GM21737 (cell line): ENCODE measurements around the gene EPS8L3.

Experiments used
- ATAC-seq: cut with Tn5 transposase; IDR thresholded peaks from one replicate; pipeline ENCODE4 v1.9.1; 2021; ENCODE audit warnings: mild to moderate bottlenecking, moderate library complexity; ENCODE audit not compliant: unreplicated experiment

The EPS8L3 gene

DNA sequence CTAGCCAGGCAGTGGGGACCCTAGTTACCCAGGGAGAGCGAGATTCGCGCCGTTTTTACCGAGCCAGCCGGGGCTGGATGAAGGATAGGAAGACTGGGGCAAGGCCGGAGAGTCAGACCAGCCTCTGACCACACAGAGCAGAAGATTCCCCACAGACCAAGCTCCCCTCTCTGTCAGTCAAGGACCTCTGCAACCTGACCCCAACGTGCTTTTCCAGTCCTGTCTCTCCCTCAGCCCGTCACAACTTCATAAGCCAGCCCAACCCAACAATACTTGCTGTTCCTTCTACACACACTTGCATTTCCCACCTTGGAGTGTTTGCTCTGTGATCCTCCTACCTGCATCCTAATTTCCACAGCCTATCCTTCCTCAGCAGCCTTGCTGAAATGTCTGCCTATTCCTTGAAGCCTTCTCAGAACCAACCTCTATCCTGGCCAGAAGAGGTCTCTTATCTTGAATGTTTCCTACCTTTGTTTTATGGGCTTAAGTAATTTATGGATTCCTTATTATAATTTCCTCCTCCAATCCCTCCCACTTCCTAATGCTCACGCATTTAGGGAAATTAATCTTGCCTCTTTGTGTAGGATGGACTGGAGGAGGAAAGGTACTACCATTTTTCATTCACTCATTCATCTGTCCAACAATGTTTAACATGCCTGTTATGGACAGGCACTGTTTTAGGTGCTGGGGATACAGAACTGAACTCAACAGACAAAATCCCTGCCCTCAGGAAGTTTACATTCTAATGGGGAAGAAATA lies 22.9 kb downstream of the EPS8L3 start, which contains the start of gene GSTM3:
GSTM3 (minus strand) TSS at position 424 of the 759 bp plus-strand sequence. CDS start 751 bp downstream, outside the sequence.
- no peak for ATAC-seq

DNA sequence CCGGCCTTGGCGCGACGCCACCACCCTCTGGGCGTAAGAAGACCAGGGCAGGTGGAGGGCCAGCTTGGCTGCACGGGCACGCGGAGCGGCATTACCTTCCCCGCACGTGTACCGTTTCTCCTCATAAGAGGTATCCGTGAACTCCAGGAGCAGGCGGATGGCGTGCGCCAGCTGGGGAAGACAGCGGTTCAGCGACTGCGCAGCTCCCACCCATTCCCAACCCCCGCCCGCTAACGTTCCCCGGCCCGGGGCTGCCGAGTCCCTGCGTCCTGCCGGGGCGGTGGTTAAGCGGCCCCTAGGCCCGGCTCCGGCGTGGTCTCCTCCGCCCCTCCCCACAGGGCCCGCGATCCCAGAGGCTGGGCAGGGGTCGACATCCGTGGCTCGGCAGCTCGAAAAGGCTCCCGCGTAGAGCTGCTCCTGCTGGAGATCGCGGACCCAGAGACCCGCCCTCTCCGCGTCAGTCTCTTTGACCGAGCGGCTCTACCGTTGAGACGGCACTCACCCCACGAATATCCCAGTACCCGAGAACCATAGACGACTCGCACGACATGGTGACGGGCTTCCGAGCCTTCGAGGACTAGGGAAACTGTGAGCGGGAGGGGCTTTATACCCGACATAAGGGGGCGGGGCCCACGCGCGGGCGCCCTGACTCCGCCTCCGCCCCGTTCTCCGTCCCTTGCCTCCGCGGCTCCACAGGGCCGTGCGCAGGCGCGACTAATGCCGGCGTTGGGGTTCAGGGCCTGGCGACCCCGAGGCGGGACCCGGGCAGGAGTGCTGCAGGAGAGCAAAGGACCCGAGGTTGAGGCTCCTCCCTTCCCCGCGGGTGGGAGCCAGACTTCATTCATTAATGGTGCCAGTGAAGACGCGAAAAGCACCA lies 23.7 kb downstream of the EPS8L3 start:
- ATAC-seq = no peak

DNA sequence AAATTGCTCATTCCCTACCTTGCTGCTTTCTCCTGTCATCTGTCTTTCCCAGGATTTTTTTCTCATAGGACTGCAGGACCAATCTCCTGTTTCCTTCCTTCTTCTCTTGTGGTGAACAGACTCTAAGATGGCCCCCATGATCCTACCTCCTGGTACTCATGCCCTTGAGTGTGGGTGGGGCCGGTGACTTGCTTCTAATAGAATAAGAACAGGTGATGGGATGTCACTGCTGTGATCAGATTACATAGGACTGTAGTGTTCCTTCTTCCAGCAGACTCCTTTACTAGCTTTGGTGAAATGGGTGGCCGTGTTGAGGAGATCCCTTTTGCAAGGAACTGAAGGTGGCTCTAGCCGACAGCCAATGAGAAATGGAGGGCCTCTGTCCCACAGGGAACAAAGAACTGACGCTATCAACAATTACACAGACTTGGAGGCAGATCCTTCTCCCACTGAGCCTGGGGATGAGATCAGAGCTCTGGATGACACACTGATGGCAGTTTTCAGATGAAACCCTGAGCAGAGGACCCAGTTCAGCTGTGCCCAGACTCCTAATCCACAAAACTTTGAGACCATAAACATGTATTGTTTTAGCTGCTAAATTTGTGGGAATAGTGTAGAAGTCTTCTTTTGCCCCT lies 30.4 kb downstream of the EPS8L3 start:
- ATAC-seq = no peak

DNA sequence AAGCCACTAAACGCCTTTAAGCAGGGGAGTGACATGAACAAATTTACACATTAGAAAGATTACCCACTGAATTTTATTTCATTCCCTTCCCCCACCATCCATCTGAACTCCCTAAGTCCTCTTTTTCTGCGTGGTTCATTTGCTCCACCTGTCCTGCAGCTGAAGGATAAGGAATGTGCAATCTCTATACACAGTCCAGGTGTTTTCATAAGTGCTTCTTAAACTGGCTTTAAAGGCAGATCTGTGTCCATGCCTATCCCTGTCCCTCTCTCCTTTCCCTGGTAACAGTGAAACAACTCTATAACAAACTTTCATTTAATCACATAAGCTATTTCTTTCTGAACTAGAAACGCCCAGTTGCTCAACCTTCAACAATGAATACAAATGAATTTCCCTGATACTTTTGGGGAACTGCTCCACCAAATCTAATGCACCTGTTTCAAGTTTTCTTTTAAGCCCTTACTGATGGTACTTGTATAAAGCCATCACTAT lies 31.3 kb downstream of the EPS8L3 start:
- ATAC-seq = no peak

DNA sequence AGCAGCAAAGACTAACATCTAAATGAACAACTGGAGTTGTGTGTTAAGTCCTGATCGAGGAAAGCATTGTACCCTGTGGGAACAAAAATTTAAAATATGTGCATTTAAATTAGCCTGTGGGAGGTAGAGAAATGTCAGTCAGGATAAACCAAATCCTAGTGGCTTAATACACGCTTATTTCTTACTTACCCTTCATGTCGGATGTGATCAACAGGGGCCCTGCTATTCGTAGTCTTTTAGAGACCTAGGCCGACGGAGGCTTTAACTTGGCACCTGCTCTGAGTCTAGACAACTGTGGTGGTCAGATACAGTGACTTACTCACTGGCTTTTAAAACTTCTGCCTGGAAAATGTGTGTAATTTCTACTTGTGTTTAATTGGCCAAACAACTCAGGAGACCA lies 33.1 kb downstream of the EPS8L3 start:
- ATAC-seq = no peak

DNA sequence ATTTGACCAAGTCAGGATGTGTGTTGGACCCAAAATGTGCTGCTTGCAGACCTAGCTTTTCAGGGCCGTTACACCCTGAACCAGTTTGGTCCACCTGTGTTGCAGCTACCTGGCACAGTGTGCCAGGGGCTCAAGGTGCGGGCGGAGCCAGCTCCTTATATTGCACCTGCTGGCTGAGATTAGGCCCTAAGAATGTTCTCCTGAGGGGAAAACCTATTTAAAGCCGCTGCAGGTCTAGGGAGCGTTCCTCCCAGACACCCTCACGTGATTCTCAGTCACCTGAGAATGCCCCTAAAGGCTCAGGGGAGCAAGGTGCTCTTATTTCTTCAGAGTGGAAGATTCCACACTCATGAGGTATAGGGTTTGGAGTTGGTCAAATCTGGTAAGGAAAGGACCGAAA lies 34.9 kb downstream of the EPS8L3 start:
- ATAC-seq = no peak

DNA sequence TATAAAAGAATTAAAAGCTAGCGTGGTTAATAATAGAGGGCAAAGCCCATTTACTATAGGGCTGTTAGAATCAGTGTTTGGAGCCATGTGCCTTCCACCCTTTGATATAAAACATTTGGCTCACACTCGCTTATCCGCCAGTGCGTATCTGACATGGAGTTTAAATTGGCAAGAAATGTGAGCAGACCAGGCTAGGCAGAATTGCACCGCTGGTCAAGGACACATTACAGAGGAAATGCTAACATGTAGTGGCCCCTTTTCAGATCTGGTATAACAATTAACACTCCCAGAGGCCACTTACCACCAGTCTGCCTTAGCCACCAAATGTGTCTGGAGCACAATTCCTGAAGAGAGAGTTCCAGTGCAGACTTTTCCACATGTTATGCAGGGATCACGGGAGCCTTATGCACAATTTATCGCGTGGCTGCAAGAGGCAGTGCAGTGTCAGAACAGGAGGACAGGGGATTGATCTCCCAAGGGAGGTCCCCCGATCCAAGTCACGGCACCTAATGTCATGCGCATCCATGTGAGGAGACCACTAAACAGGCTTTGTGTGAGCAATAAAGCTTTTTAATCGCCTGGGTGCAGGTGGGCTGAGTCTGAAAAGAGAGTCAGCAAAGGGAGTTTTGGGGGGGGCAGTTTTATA lies 36.9 kb downstream of the EPS8L3 start:
- ATAC-seq = no peak

DNA sequence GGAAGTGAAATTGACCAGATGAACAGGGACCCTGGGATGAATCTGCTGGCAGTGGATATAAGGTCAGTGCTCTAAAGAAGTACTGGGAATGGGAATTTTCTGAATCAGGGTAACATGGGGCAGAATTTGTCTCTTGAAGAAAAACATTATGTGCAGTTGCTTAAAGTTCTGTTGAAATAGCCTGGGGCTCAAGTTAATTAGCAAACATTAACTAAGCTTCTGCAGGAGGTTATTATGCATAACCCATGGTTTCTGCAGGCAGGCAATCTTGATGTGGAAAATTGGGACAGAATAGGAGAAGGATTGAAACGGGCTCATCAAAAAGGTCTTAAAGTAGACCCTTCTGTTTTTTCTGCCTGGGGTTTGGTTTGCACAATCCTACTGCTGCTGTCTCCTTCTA lies 37.7 kb downstream of the EPS8L3 start:
- no peak for ATAC-seq

DNA sequence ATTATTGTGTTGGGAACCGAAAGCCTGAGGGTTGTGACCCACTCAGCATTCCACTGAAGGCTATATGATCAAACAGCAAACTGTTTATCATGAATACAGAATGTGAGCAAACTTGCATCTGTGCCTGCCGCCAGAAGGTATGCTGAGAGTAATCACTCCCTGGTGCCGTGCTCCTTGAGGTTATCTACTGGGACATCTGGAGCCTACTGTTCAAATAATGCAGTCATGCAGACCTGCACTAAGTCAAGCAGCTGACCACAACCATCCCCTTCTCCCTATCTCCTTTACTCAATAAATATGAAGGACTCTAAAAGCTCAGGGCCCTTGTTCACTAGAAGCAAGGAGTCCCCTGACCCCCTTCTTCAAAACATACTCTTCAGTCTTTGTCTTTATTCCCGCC lies 38.2 kb downstream of the EPS8L3 start:
- no peak for ATAC-seq

DNA sequence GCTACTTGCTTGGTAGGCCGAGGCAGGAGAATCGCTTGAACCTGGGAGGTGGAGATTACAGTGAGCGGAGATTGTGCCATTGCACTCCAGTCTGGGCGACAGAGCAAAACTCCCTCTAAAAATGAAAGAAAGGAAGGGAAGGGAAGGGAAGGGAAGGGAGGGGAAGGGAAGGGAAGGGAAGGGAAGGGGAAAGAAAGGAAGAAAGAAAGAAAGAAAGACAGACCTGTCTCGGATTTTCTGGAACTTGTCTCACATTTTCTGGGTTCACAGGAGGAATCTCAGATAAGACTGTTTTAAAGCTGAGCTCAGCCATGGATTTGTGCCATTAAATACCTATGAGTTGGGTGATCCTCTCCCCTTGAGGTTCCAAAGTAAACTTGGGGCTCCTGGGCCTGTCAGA lies 38.8 kb downstream of the EPS8L3 start:
- no peak for ATAC-seq

DNA sequence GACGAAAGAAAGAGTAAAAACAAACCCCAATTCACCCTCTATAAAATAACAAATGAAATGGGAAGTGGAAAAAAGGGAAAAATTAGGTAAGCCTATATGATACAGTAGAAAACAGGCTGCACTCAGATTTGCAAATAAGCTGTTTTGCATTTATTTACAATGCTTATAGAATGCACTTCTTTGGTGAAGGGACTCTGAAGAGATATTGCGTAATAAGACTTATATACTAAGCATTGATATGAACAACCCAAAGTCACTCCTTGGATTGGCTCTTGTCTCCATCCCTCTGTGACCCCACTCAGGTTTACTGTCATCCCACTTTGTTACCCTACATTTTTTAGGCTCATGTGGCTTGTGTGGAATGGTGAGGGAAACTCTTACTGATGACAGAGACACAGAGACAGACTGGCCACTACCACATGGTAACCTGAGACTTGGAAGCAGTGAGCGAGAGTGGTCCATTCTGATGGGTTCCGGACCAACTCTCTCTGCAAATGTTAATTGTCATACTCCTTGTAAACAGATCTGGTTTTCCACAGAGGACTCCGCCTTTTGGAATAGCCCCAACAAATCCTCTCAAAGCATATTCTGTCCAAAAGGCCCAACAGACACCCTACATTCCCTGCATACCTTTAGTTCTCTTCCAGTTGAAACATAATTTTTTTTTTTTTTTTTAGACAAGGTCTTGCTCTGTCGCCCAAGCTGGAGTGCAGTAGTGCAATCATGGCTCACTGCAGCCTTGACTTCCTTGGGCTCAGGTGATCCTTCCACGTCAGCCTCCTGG lies 40.6 kb downstream of the EPS8L3 start:
- ATAC-seq = no peak

DNA sequence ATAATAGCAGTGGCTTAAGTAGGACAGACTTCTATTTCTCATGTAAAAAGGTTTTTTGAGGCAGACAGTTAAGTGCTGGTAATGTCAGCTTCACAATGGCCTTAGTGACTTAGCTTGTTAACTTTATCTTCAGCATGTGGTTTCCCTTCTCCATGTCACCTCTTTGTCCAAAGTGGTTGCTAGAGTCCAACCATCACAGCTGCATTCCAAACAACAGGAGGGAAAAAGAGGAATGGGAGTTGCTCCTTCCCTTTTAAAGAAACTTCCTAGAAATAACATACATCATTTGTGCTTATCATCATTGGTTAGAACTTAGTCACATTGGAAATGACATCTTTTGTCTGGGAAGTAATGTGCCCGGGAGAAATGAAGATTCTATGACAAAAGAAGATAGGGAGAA lies 41.8 kb downstream of the EPS8L3 start:
- no peak for ATAC-seq

DNA sequence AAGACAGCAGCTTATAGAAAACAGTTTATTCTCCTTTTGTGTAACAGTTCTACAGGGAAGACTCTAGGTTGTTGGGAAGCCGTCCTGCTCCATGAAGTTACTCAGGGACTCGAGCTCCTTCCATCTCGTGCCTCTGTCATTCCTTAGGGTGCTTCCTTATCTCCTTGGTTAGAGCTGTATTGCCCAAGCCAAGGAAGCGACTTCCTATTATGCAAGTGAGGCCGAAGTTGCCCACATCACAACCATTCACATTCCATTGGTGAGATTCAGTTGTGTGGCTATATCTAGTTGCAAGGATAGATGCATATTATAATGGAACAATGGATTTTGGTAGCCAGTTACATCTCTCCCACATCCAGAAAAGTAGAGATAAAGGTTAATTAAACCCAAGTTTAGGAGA lies 42.7 kb downstream of the EPS8L3 start:
- ATAC-seq = no peak

DNA sequence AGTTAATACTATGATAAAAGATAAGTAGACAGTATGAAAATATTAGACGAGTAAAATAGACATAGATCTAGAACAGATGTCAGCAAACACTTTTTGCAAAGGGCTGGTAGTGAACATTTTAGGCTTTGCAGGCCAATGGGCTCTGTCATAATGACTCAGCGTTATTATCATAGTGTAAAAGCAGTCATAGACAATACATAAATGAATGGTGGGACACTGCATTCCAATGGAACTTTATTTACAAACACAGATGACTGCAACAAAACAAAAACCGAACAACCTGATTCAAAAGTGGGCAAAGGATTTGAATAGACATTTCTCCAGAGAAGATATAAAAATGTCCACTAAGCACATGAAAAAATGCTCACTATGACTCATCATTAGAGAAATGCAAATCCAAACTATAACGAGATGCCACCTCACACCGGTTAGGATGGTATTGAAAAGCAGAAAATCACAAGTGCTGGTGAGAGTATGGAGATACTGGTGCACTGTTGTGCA lies 44.3 kb downstream of the EPS8L3 start:
- no peak for ATAC-seq

DNA sequence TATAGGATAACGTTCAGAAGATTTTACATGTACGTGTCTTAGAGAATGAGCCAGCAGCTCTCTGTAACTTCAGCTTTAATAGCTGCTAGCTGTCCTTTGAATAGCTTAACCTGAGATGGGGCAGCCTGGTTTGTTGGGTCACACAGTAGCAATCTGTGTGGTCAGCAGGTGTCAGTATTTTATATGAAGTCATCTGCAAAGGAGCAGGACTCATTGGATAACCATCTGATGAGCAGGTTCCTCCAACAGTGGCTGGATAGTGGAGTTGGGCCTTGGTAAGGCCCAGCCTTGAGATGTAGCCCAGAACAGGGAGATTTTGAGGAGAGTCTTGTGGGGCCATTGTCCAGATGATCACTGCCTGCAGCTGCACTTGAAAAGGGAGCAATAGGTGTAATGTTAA lies 45.2 kb downstream of the EPS8L3 start:
- no peak for ATAC-seq

DNA sequence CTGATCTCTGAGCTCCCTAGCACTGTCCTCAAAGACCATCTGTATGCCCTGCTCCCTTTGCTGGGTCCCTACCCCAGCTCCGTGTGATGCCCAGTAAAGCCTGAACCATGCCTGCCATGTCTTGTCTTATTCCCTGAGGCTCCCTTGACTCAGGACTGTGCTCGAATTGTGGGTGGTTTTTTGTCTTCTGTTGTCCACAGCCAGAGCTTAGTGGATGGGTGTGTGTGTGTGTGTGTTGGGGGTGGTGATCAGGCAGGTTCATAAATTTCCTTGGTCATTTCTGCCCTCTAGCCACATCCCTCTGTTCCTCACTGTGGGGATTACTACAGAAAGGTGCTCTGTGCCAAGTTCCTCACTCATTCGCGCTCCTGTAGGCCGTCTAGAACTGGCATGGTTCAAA lies 46.0 kb downstream of the EPS8L3 start:
- no peak for ATAC-seq

DNA sequence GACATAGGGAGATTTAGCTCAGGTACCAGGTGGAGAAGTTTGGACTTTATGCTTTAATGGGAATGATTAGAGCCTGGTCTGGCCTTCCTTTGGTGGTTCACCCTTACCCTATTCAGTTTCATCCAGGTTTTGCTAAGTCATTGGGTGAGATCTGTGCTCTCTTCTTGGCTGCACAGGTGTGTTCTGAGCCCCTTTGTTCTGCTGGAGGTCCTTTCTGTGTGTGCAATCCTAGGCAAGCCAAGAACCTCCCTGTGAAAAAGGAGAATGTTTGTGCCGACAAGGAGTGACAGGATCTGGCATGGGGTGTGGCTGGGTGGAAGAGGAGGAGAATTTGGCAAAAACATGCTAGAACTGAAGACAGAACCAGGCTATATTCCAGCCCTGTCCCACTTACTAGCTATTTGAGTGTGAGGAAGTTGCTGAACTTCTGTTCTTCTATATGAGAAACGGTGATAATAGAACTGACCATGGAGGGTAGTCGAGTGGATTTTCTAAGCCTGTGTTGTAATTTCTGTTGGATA lies 47.1 kb downstream of the EPS8L3 start:
- no peak for ATAC-seq

DNA sequence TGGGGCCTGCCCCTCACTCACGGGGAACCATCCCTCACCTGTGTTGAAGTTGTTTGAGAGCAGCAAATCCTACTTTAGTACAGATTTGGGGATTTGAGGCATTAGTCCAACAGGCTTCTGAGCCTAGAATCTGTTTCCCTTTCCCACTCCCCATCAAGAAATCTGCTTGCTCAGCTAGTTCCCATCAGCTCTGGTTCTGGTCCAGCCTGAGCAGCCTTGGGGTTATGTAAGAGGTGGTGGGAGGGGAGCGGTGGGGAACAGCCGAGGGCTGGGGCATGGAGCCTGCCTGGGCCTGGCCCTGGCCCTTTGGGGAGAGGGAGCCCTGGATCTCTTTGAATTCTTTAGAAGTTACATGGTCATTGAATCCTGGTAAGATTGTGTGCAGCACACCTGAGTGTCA lies 47.6 kb downstream of the EPS8L3 start:
- ATAC-seq = no peak

DNA sequence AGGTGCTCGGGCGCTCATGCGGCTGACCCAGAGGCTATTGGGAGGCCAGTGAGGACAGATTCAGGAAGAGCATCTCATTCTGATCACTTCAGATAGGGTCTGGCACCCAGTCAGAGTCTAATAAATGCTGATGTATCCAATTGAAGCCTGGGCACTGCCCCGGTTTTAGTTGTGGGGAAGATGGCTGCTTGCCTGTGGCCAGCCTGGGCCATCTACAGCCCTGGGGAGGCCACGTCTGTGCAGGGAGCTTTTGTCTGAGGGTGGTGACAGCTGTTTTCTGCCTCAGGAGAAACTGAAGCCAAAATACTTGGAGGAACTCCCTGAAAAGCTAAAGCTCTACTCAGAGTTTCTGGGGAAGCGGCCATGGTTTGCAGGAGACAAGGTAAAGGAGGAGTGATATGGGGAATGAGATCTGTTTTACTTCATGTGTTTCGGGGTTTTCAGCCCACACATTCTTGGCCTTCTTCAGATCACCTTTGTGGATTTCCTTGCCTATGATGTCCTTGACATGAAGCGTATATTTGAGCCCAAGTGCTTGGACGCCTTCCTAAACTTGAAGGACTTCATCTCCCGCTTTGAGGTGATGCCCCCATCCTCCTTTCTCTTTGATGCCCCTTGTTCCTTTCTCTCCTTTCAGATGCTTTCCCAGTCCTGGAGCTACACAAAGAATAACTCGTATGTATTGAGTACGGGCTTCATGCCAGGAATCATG lies 48.9 kb downstream of the EPS8L3 start:
- ATAC-seq = no peak
